Peyer's patch (tissue), 4 donors: ENCODE data around the gene LHFPL2. TPM values are rescaled to one million over a fixed set of nuclear protein-coding genes. Genes with fewer than 3 reads are reported as not detected.

ENCODE experiments used
- DNase-seq, 3 donors: peaks; one replicate each; pipeline ENCODE4 v3.0.0-alpha.2; 2017 to 2019
- H3K27ac ChIP-seq, 4 donors: fragments of 200-600 bp; sonication (generic); one replicate each; pipeline ENCODE4 v1.5.1; 2016 to 2019
- H3K27me3 ChIP-seq, 2 donors: fragments of 200-600 bp; sonication (generic); one replicate each; pipeline ENCODE4 v1.5.1; 2019
- H3K36me3 ChIP-seq, 3 donors: fragments of 200-600 bp; sonication (generic); one replicate each; pipeline ENCODE4 v1.5.1; 2016 to 2019
- H3K4me1 ChIP-seq, 4 donors: fragments of 200-600 bp; sonication (generic); one replicate each; pipeline ENCODE4 v1.5.1; 2016 to 2019
- H3K4me3 ChIP-seq, 4 donors: fragments of 200-600 bp; sonication (generic); 1 replicate in 3 of 4; 2 replicates in 1 of 4; pipeline ENCODE4 v1.5.1; 2016 to 2019; ENCODE audit warnings: mild to moderate bottlenecking in 1 of 4
- H3K9me3 ChIP-seq, 4 donors: fragments of 200-600 bp; sonication (generic); one replicate each; pipeline ENCODE4 v1.5.1; 2016 to 2019; ENCODE audit warnings: mild to moderate bottlenecking in 1 of 4
- CTCF ChIP-seq, 6 experiments: fragments of 450-650 bp in 4 of 6; fragments of 200-600 bp in 2 of 6; sonication (generic) in 1 of 6; IDR thresholded peaks; one replicate each; pipeline ENCODE4 v1.5.1; 2017 to 2019; ENCODE audit warnings: antibody characterized with exemption in 6 of 6, mild to moderate bottlenecking in 3 of 6, moderate library complexity in 1 of 6
- POLR2A ChIP-seq, 2 donors: fragments of 450-650 bp; IDR thresholded peaks; one replicate each; pipeline ENCODE4 v1.5.1; 2017; ENCODE audit warnings: antibody characterized with exemption in 2 of 2, mild to moderate bottlenecking in 2 of 2, moderate library complexity in 2 of 2
- total RNA-seq, 4 donors: library from RNA; depleted of rRNA; stranded (reverse); fragments of >200 nt; gene quantifications; one replicate each; pipeline ENCODE4 v1.1.0, GENCODE V29; 2016

Gene LHFPL2
- total RNA-seq, 4 donors from 2014 or later = 22.3 to 63.4 (median 55.7) TPM

DNA sequence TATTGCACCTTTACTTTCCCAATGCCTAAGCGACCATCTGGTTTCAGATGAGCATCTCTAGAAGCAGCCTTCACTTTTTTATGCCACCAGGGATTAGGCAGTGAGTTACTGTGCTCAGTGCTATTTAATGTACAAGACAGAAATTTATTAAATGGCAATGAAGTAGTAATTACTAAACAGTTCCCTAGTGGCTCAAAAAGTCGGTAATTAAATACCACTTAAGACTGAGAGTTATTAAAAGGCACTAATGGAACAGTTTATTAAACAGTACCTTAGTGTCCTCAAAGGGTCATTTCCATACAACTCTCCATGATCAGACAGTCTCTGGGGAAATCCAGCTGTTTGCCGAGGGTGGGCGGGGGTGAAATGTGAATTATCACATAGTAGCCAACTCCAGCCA is 42.3 kb downstream of the LHFPL2 start:
- H3K4me1 ChIP-seq = peaks cover 0 to 25% (median 0%) of the 10 kb centered on the region in 4 donors
- DNase-seq = no peak
- no peaks in the 10 kb centered on the region for H3K9me3 ChIP-seq
- no peak overlapping the region for H3K4me3 ChIP-seq
- TF ChIP-seq POLR2A (IDR thresholded peaks at IDR 0.05) (no peak), CTCF (IDR thresholded peaks at IDR 0.05) (no peak)
- H3K36me3 ChIP-seq = no peaks in the 10 kb centered on the region
- no peaks in the 10 kb centered on the region for H3K27me3 ChIP-seq
- H3K27ac ChIP-seq = no peak overlapping the region

DNA sequence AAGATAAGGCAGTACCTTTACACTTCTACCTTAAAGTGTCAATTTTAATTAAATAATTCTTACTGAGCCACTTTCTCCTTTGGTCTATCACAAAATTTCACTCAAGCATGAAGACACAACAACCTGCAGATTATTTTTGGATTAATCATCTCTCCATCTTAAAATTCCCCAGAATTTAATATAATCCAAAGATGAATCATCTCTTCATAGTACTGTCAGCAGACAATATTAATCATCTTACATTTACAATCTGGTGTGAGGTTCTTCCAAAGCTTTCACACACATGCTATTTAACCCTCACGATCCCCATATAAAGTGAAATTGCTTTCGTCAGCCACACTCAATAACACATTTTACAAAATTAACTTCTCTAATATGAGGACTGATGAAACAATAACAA is 43.0 kb downstream of the LHFPL2 start:
- Histone ChIP-seq H3K27me3 (no peaks in the 10 kb centered on the region), H3K27ac (no peak overlapping the region), H3K36me3 (no peaks in the 10 kb centered on the region), H3K4me3 (no peak overlapping the region), H3K9me3 (no peaks in the 10 kb centered on the region), H3K4me1 (peaks cover 0 to 26% (median 0%) of the 10 kb centered on the region in 4 donors)
- no peak for DNase-seq
- TF ChIP-seq CTCF (IDR thresholded peaks at IDR 0.05) (no peak), POLR2A (IDR thresholded peaks at IDR 0.05) (no peak)

- Histone ChIP-seq H3K27me3 (no peaks in the 10 kb centered on the region), H3K4me3 (no peak overlapping the region), H3K27ac (no peak overlapping the region), H3K4me1 (peaks cover 0 to 22% (median 0%) of the 10 kb centered on the region in 4 donors), H3K36me3 (no peaks in the 10 kb centered on the region), H3K9me3 (no peaks in the 10 kb centered on the region)
- TF ChIP-seq POLR2A (IDR thresholded peaks at IDR 0.05) (no peak), CTCF (IDR thresholded peaks at IDR 0.05) (no peak)
- DNase-seq = no peak
Measured at GRCh38 chr5:78604689-78605285, 43.8 kb downstream of the LHFPL2 start.

DNA sequence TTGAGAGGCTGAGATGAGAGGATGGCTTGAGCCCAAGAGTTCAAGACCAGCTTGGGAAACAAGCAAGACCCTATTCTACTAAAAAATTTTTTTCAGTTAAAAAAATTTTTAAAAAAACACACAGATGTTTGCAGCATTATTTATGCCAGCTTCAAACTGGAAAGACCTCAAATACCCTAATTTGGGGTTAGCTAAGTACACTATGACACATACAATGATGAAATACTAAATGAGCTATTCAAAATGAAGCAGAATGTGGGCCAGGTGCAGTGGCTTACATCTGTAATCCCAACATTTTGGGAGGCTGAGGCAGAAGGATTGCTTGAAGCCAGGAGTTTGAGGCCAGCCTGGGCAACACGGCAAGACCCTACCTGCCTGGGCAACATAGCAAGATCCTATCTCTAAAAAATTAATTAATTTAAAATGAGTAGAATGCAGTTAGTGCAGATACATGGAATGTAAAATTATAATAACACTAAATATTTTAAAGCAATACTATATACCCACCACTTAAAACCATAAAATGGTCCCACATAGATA is 44.9 kb downstream of the LHFPL2 start:
- Histone ChIP-seq H3K4me3 (no peak overlapping the region), H3K27ac (no peak overlapping the region), H3K4me1 (peaks cover 0 to 22% (median 0%) of the 10 kb centered on the region in 4 donors), H3K36me3 (no peaks in the 10 kb centered on the region), H3K27me3 (no peaks in the 10 kb centered on the region), H3K9me3 (no peaks in the 10 kb centered on the region)
- no peak for DNase-seq
- TF ChIP-seq CTCF (IDR thresholded peaks at IDR 0.05) (no peak), POLR2A (IDR thresholded peaks at IDR 0.05) (no peak)

- DNase-seq = no peak
- Histone ChIP-seq H3K4me1 (peaks cover 0 to 22% (median 0%) of the 10 kb centered on the region in 4 donors), H3K27me3 (no peaks in the 10 kb centered on the region), H3K36me3 (no peaks in the 10 kb centered on the region), H3K4me3 (no peak overlapping the region), H3K27ac (no peak overlapping the region), H3K9me3 (no peaks in the 10 kb centered on the region)
- no peak for TF ChIP-seq CTCF (IDR thresholded peaks at IDR 0.05)
- no peak for TF ChIP-seq POLR2A (IDR thresholded peaks at IDR 0.05)
Measured at GRCh38 chr5:78602400-78602799, 46.2 kb downstream of the LHFPL2 start.
